Trophoblast cell (in vitro differentiated cells and primary cell): ENCODE results near the gene CCDC89.

ENCODE experiments used
- DNase-seq, 2 donors: peaks; one replicate each; pipeline ENCODE4 v3.0.0-alpha.2; 2016
- H2AFZ ChIP-seq: 2 replicates; pipeline ENCODE4 v1.6.1; 2013; ENCODE audit warnings: low read length, moderate library complexity, mild to moderate bottlenecking; ENCODE audit not compliant: insufficient read depth, poor library complexity
- H2AK5ac ChIP-seq: 2 replicates; pipeline ENCODE4 v1.6.1; 2013; ENCODE audit warnings: mild to moderate bottlenecking, low read length
- H2BK120ac ChIP-seq: 2 replicates; pipeline ENCODE4 v1.6.1; 2013; ENCODE audit warnings: low read length, mild to moderate bottlenecking, moderate library complexity; ENCODE audit not compliant: insufficient read depth, poor library complexity
- H2BK12ac ChIP-seq: 2 replicates; pipeline ENCODE4 v1.6.1; 2013; ENCODE audit warnings: mild to moderate bottlenecking, low read length, moderate library complexity
- H2BK5ac ChIP-seq: 2 replicates; pipeline ENCODE4 v1.6.1; 2013; ENCODE audit warnings: low read length, low read depth, moderate library complexity, mild to moderate bottlenecking; ENCODE audit not compliant: poor library complexity
- H3K14ac ChIP-seq: 2 replicates; pipeline ENCODE4 v1.6.1; 2013; ENCODE audit warnings: mild to moderate bottlenecking, low read length
- H3K18ac ChIP-seq: 2 replicates; pipeline ENCODE4 v1.6.1; 2013; ENCODE audit warnings: mild to moderate bottlenecking, low read length
- H3K23ac ChIP-seq: 2 replicates; pipeline ENCODE4 v1.6.1; 2013; ENCODE audit warnings: low read length
- H3K27ac ChIP-seq: 2 replicates; pipeline ENCODE4 v1.5.1; 2013; ENCODE audit warnings: low read depth, mild to moderate bottlenecking, inconsistent platforms, low read length, moderate library complexity
- H3K27me3 ChIP-seq: 2 replicates; pipeline ENCODE4 v1.6.1; 2013; ENCODE audit warnings: inconsistent platforms, mild to moderate bottlenecking, low read length, moderate library complexity; ENCODE audit not compliant: insufficient read depth
- H3K36me3 ChIP-seq, 2 experiments: 1 replicate in 1 of 2; 2 replicates in 1 of 2; pipeline ENCODE4 v1.6.1; 2013; ENCODE audit warnings: low read length in 2 of 2, mild to moderate bottlenecking in 2 of 2, moderate library complexity in 1 of 2; ENCODE audit not compliant: insufficient read depth in 2 of 2, control insufficient read depth in 1 of 2
- H3K4ac ChIP-seq: 2 replicates; pipeline ENCODE4 v1.6.1; 2013; ENCODE audit warnings: low read depth, mild to moderate bottlenecking, low read length, moderate library complexity
- H3K4me1 ChIP-seq, 2 experiments: 1 replicate in 1 of 2; 2 replicates in 1 of 2; pipeline ENCODE4 v1.6.1; 2013; ENCODE audit warnings: low read length in 2 of 2, mild to moderate bottlenecking in 2 of 2, moderate library complexity in 1 of 2; ENCODE audit not compliant: insufficient read depth in 2 of 2, control insufficient read depth in 1 of 2
- H3K4me2 ChIP-seq: 2 replicates; pipeline ENCODE4 v1.6.1; 2013; ENCODE audit warnings: inconsistent platforms, mild to moderate bottlenecking, low read length, moderate library complexity
- H3K4me3 ChIP-seq: 2 replicates; pipeline ENCODE4 v1.5.1; 2013; ENCODE audit warnings: mild to moderate bottlenecking, low read depth, low read length, inconsistent platforms
- H3K79me1 ChIP-seq: one replicate; pipeline ENCODE4 v1.6.1; 2013; ENCODE audit warnings: low read length
- H3K79me2 ChIP-seq: 2 replicates; pipeline ENCODE4 v1.6.1; 2013; ENCODE audit warnings: low read length, mild to moderate bottlenecking; ENCODE audit not compliant: control insufficient read depth, insufficient read depth, poor library complexity
- H3K9ac ChIP-seq: 2 replicates; pipeline ENCODE4 v1.6.1; 2013; ENCODE audit warnings: mild to moderate bottlenecking, low read length
- H3K9me3 ChIP-seq: 2 replicates; pipeline ENCODE4 v1.6.1; 2013; ENCODE audit warnings: low read depth, mild to moderate bottlenecking, control low read depth, inconsistent platforms, low read length; ENCODE audit not compliant: insufficient read depth
- H4K12ac ChIP-seq: 2 replicates; pipeline ENCODE4 v1.6.1; 2013; ENCODE audit warnings: low read depth, mild to moderate bottlenecking, low read length, moderate library complexity
- H4K8ac ChIP-seq: 2 replicates; pipeline ENCODE4 v1.6.1; 2013; ENCODE audit warnings: low read depth, mild to moderate bottlenecking, low read length, moderate library complexity
- H4K91ac ChIP-seq: one replicate; pipeline ENCODE4 v1.6.1; 2013; ENCODE audit warnings: low read depth, mild to moderate bottlenecking, low read length, moderate library complexity
- WGBS: extraction: QIAGEN DNeasy Blood & Tissue Kit; methylation state at CpG from one replicate; pipeline ENCODE4 v1.1.7; 2013; ENCODE audit warnings: missing lambda C conversion rate; ENCODE audit not compliant: insufficient read length, insufficient coverage; ENCODE audit errors: extremely low coverage; 5-methylcytosine and 5-hydroxymethylcytosine counted together

The CCDC89 gene

DNA sequence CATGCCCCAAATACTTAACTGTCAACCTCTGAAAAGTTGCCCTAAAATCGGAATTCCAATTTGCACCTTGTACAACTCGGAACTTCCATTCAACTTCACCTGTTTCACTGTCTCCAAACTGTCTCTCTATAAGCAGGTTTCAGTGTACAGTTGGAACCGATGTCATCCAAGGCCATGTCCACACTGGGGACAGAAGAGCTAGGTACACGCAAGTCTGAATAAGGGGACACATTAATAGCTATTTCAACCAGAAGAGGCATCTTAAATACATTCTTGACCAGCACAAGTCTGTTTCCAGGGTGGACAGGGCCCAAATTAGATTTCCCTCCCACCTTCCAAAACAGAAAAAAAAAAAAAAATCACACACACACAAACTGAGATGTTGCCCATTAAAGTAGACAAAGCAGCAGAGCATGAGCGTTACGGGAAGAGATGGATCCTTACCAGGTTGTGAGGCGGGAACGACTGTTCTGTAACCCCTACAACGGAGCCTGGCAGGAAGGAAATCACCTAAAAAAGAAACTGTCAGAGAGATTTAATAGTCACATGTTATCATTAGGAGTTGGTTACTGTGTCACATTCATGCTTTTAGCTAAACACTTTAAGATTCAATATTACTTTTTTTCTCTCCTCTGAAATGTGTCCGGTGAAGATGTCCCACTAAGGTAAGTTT is 22.8 kb downstream of the CCDC89 start:
- Histone ChIP-seq H3K14ac (no peak overlapping the region), H2AFZ (no peak overlapping the region), H3K9me3 (no peaks in the 10 kb centered on the region), H3K18ac (no peak overlapping the region), H3K4me3 (peak overlapping the region; percentile 94), H3K36me3 (no peaks in the 10 kb centered on the region), H4K8ac (no peak overlapping the region), H2BK120ac (no peak overlapping the region), H3K9ac (peak overlapping the region; percentile 98), H3K79me1 (peaks cover 11% of the 10 kb centered on the region), H3K4ac (peak overlapping the region; percentile 98), H3K4me1 (no peaks in the 10 kb centered on the region), H3K23ac (peak overlapping the region; percentile 11), H2BK12ac (no peak overlapping the region), H2BK5ac (no peak overlapping the region), H3K27ac (no peak overlapping the region), H3K27me3 (no peaks in the 10 kb centered on the region), H2AK5ac (no peak overlapping the region), H3K4me2 (peak overlapping the region; percentile 89), H4K12ac (no peak overlapping the region), H4K91ac (no peak overlapping the region), H3K79me2 (peaks cover 17% of the 10 kb centered on the region)
- whole genome bisulfite sequencing: no CpG with 5 or more reads among the region's 10 CpGs
- DNase-seq: no peak

GRCh38 chr11:85661972-85662664 is 23.9 kb downstream of the CCDC89 start:
- Histone ChIP-seq H3K79me1 (peaks cover 11% of the 10 kb centered on the region), H3K79me2 (peaks cover 17% of the 10 kb centered on the region), H3K4me2 (peak overlapping the region; percentile 47), H2BK12ac (no peak overlapping the region), H4K12ac (no peak overlapping the region), H3K36me3 (peaks cover 0 to 1% of the 10 kb centered on the region in 2 experiments), H2AFZ (no peak overlapping the region), H3K14ac (no peak overlapping the region), H3K27me3 (no peaks in the 10 kb centered on the region), H3K4ac (peak overlapping the region; percentile 97), H2AK5ac (no peak overlapping the region), H4K91ac (no peak overlapping the region), H3K23ac (no peak overlapping the region), H3K4me1 (no peaks in the 10 kb centered on the region), H3K27ac (no peak overlapping the region), H4K8ac (no peak overlapping the region), H3K9me3 (no peaks in the 10 kb centered on the region), H3K4me3 (no peak overlapping the region), H2BK5ac (no peak overlapping the region), H2BK120ac (no peak overlapping the region), H3K9ac (no peak overlapping the region), H3K18ac (no peak overlapping the region)
- no CpG with 5 or more reads among the region's 4 CpGs for WGBS
- no peak for DNase-seq

DNA sequence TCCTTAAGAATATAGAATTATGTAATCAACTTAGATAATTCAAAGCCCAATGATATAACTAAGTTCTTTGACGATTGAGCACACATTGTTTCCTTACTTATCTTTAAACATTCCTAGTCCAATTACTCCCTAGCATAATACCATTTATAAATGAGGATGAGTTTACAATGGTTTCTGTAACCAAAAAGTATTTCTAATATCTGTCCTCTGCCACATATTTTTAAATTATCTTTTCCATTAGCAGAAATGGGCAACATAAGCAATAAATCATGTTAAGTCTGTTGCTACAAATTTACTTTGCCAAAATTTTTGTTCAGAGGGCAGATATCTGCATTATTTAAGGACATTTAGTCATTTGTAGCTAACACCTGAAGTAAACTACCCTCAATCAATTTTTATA is 27.8 kb downstream of the CCDC89 start:
- H2BK120ac ChIP-seq: no peak overlapping the region
- H3K4me3 ChIP-seq: no peak overlapping the region
- H3K9me3 ChIP-seq: no peaks in the 10 kb centered on the region
- no peak overlapping the region for H3K9ac ChIP-seq
- no CpG with 5 or more reads among the region's 1 CpG for WGBS
- no peaks in the 10 kb centered on the region for H3K27me3 ChIP-seq
- no peak overlapping the region for H4K12ac ChIP-seq
- H3K4me2 ChIP-seq: no peak overlapping the region
- H3K36me3 ChIP-seq: peaks cover 0 to 4% of the 10 kb centered on the region in 2 experiments
- H4K91ac ChIP-seq: no peak overlapping the region
- no peak overlapping the region for H2AFZ ChIP-seq
- no peaks in the 10 kb centered on the region for H3K4me1 ChIP-seq
- H3K14ac ChIP-seq: no peak overlapping the region
- no peak overlapping the region for H4K8ac ChIP-seq
- H2BK5ac ChIP-seq: no peak overlapping the region
- H2AK5ac ChIP-seq: no peak overlapping the region
- no peak overlapping the region for H3K18ac ChIP-seq
- no peak overlapping the region for H3K23ac ChIP-seq
- no peak overlapping the region for H2BK12ac ChIP-seq
- no peak overlapping the region for H3K27ac ChIP-seq
- H3K4ac ChIP-seq: no peak overlapping the region
- H3K79me2 ChIP-seq: peaks cover 3% of the 10 kb centered on the region
- DNase-seq: no peak
- no peaks in the 10 kb centered on the region for H3K79me1 ChIP-seq

DNA sequence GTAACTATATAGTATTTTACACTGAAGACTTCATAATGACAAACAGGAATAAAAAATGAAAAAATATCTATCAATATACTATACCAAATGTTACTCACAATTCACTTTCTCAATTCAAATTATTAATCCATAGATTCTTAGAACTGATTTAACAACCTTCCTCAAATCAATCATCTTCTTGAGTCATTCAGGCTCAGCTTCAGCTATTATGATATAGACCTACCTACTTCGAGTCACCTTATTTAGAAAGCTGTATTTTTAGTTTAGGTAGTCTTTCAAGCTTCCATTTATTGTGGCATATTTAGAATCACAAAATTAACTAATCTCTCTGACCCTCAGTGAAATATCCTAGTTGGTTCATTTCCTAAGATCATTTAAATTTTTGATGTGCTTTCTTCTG is 29.2 kb downstream of the CCDC89 start:
- no CpG with 5 or more reads among the region's 1 CpG for WGBS
- H3K4ac ChIP-seq: no peak overlapping the region
- H3K79me1 ChIP-seq: no peaks in the 10 kb centered on the region
- H2BK120ac ChIP-seq: no peak overlapping the region
- H2AK5ac ChIP-seq: no peak overlapping the region
- no peaks in the 10 kb centered on the region for H3K9me3 ChIP-seq
- no peak overlapping the region for H3K14ac ChIP-seq
- no peak overlapping the region for H3K4me3 ChIP-seq
- H3K23ac ChIP-seq: no peak overlapping the region
- no peak overlapping the region for H2AFZ ChIP-seq
- H3K4me1 ChIP-seq: no peaks in the 10 kb centered on the region
- peaks cover 0 to 4% of the 10 kb centered on the region in 2 experiments for H3K36me3 ChIP-seq
- no peaks in the 10 kb centered on the region for H3K79me2 ChIP-seq
- no peak overlapping the region for H2BK12ac ChIP-seq
- H3K4me2 ChIP-seq: no peak overlapping the region
- no peak overlapping the region for H4K8ac ChIP-seq
- no peaks in the 10 kb centered on the region for H3K27me3 ChIP-seq
- H4K12ac ChIP-seq: no peak overlapping the region
- H3K18ac ChIP-seq: no peak overlapping the region
- no peak overlapping the region for H3K9ac ChIP-seq
- no peak overlapping the region for H4K91ac ChIP-seq
- H2BK5ac ChIP-seq: no peak overlapping the region
- no peak overlapping the region for H3K27ac ChIP-seq
- DNase-seq: no peak
